K562 (cell line): ENCODE measurements around the gene C10orf95. TPM values are rescaled to one million over a fixed set of nuclear protein-coding genes. Genes with fewer than 3 reads are reported as not detected.

Source experiments
- ATAC-seq: fragments of 200-7000 bp; cut with Tn5 transposase; 3 replicates; pipeline ENCODE4 v1.9.1; 2020; ENCODE audit warnings: moderate library complexity
- BruUV-seq: library from RNA; stranded (reverse); fragments of 400-500 nt; replicated peaks from 2 replicates; lab custom pipeline; 2021; lab: Mats Ljungman, UMichigan
- CTCF ChIA-PET: fragments of 300-600 bp; formaldehyde crosslinking; extraction: SDS; loops from one replicate; lab custom pipeline; 2021; ENCODE audit warnings: low intra/inter-chr PET ratio; lab: Yijun Ruan, JAX
- POLR2A ChIA-PET: fragments of 300-600, 350-650 bp; sonication (Branson Sonifier 250); formaldehyde crosslinking; extraction: SDS; loops from one replicate; lab custom pipeline; 2021; ENCODE audit warnings: antibody characterized with exemption, inconsistent platforms; lab: Yijun Ruan, JAX
- DNase-seq, 4 experiments: peaks; one replicate each; pipeline versions ENCODE4 v3.0.0 to v3.0.0-alpha.2; 2011 to 2018; ENCODE audit warnings: low spot score in 3 of 4, mixed read lengths in 3 of 4; ENCODE audit errors: extremely low read depth in 1 of 4
- FAIRE-seq: peaks from 2 replicates; lab custom pipeline; 2011; peaks lifted over from hg19 to GRCh38; lab: Jason Lieb, UNC
- H2AFZ ChIP-seq: 2 replicates; pipeline ENCODE4 v1.6.0; 2011; ENCODE audit warnings: low read depth, low read length, control low read depth, inconsistent platforms
- H3K27ac ChIP-seq: fragments of 200-600 bp; 3 replicates; pipeline ENCODE4 v1.8.0; 2011; ENCODE audit warnings: low read depth, mild to moderate bottlenecking, control low read depth, inconsistent platforms, low read length, moderate library complexity, mixed read lengths; ENCODE audit errors: extremely low read depth
- H3K27me3 ChIP-seq, 2 experiments: fragments of 300-600 bp in 1 of 2; 2 replicates in 1 of 2; 3 replicates in 1 of 2; pipeline versions ENCODE4 v1.6.0 to v1.8.0; 2011; ENCODE audit warnings: inconsistent platforms in 2 of 2, low read length in 2 of 2, mild to moderate bottlenecking in 1 of 2, mixed read lengths in 1 of 2, moderate library complexity in 1 of 2; ENCODE audit not compliant: control insufficient read depth in 2 of 2, insufficient read depth in 2 of 2
- H3K36me3 ChIP-seq: fragments of 300-600 bp; 3 replicates; pipeline ENCODE4 v1.8.0; 2011; ENCODE audit warnings: mild to moderate bottlenecking, low read length, inconsistent platforms; ENCODE audit not compliant: control insufficient read depth, insufficient read depth
- H3K4me1 ChIP-seq, 2 experiments: fragments of 200-600 bp in 1 of 2; replicated peaks in 1 of 2; 2 replicates in 1 of 2; 3 replicates in 1 of 2; pipeline versions ENCODE4 v1.5.1 to v1.8.0; 2011; ENCODE audit warnings: inconsistent platforms in 2 of 2, low read length in 2 of 2, mild to moderate bottlenecking in 1 of 2, mixed read lengths in 1 of 2, moderate library complexity in 1 of 2; ENCODE audit not compliant: control insufficient read depth in 2 of 2, insufficient read depth in 2 of 2
- H3K4me2 ChIP-seq: 2 replicates; pipeline ENCODE4 v1.6.1; 2011; ENCODE audit warnings: low read length, control low read depth, inconsistent platforms, mixed read lengths; ENCODE audit not compliant: insufficient read depth
- H3K4me3 ChIP-seq: fragments of 200-600 bp; sonication (generic), shearing (Covaris generic); 2 replicates; pipeline ENCODE4 v1.5.1; 2016; ENCODE audit warnings: control low read depth, inconsistent platforms
- H3K79me2 ChIP-seq: fragments of 200-600 bp; 3 replicates; pipeline ENCODE4 v1.8.0; 2011; ENCODE audit warnings: low read length, inconsistent platforms; ENCODE audit not compliant: control insufficient read depth, insufficient read depth
- H3K9ac ChIP-seq, 2 experiments: 2 replicates each; pipeline versions ENCODE4 v1.6.0 to v1.6.1; 2011; ENCODE audit warnings: low read depth in 2 of 2, low read length in 2 of 2, control low read depth in 1 of 2, inconsistent platforms in 1 of 2, mild to moderate bottlenecking in 1 of 2, mixed read lengths in 1 of 2; ENCODE audit not compliant: insufficient read depth in 1 of 2
- H3K9me1 ChIP-seq: one replicate; pipeline ENCODE4 v1.6.0; 2011; ENCODE audit warnings: inconsistent platforms, mild to moderate bottlenecking, low read length, moderate library complexity; ENCODE audit not compliant: control insufficient read depth, insufficient read depth
- H3K9me3 ChIP-seq: replicated peaks from 2 replicates; pipeline ENCODE4 v1.5.1; 2011; ENCODE audit warnings: low read depth, low read length, inconsistent platforms; ENCODE audit not compliant: control insufficient read depth, insufficient read depth
- H4K20me1 ChIP-seq: replicated peaks from 2 replicates; pipeline ENCODE4 v1.6.1; 2011; ENCODE audit warnings: low read length, inconsistent platforms, mixed read lengths; ENCODE audit not compliant: control insufficient read depth, insufficient read depth
- ATF1 ChIP-seq, 2 experiments: fragments of 450-650 bp in 1 of 2; IDR thresholded peaks; 2 replicates each; pipeline ENCODE4 v1.6.1; 2016; ENCODE audit warnings: missing compliant biosample characterization in 1 of 2, missing genetic modification characterization in 1 of 2
- CBFA2T2 ChIP-seq: fragments of 450-650 bp; conservative IDR thresholded peaks from 2 replicates; pipeline ENCODE4 v1.6.1; 2017; ENCODE audit warnings: mild to moderate bottlenecking
- CC2D1A ChIP-seq: fragments of 450-650 bp; IDR thresholded peaks from 2 replicates; pipeline ENCODE4 v1.6.1; 2017; ENCODE audit warnings: mild to moderate bottlenecking
- DIDO1 ChIP-seq: fragments of 450-650 bp; IDR thresholded peaks from 2 replicates; pipeline ENCODE4 v1.6.1; 2016; ENCODE audit warnings: low read depth, missing biosample characterization, missing genetic modification characterization
- GABPA ChIP-seq: fragments of 200-800 bp; sonication (Bioruptor generic); conservative IDR thresholded peaks from 2 replicates; pipeline ENCODE4 v1.6.1; 2016; ENCODE audit warnings: low read depth, missing genetic modification characterization, missing compliant biosample characterization
- HDAC2 ChIP-seq: fragments of 450-650 bp; IDR thresholded peaks from 2 replicates; pipeline ENCODE4 v1.6.1; 2016; ENCODE audit warnings: mild to moderate bottlenecking
- NR2C2 ChIP-seq, 2 experiments: fragments of 200-800 bp in 1 of 2; sonication (Bioruptor generic) in 1 of 2; sonication (generic) in 1 of 2; formaldehyde crosslinking in 1 of 2; IDR thresholded peaks; 2 replicates each; pipeline versions ENCODE4 v1.6.1 to v1.8.0; 2016 to 2022; ENCODE audit warnings: mild to moderate bottlenecking in 1 of 2, missing compliant biosample characterization in 1 of 2, missing genetic modification characterization in 1 of 2, missing genetic modification reagents in 1 of 2
- OTX1 ChIP-seq: fragments of 450-650 bp; formaldehyde crosslinking; IDR thresholded peaks from 2 replicates; pipeline ENCODE4 v1.4.0; 2022; ENCODE audit warnings: mild to moderate bottlenecking
- SNIP1 ChIP-seq: fragments of 450-650 bp; IDR thresholded peaks from 2 replicates; pipeline ENCODE4 v1.7.1; 2017; ENCODE audit warnings: low read depth, mild to moderate bottlenecking
- SNRNP70 ChIP-seq: fragments of 200-400 bp; formaldehyde crosslinking; optimal IDR thresholded peaks from 2 replicates; pipeline ENCODE3; 2017; ENCODE audit warnings: low read depth, low read length
- TAF7 ChIP-seq: fragments of 450-650 bp; IDR thresholded peaks from 2 replicates; pipeline ENCODE4 v1.6.1; 2016; ENCODE audit warnings: missing genetic modification characterization, missing compliant biosample characterization
- TAF9B ChIP-seq: fragments of 450-650 bp; IDR thresholded peaks from 2 replicates; pipeline ENCODE4 v1.6.1; 2018; ENCODE audit warnings: mild to moderate bottlenecking; ENCODE audit not compliant: partially characterized antibody
- TOE1 ChIP-seq, 2 experiments: fragments of 450-650 bp in 1 of 2; sonication (generic) in 1 of 2; formaldehyde crosslinking in 1 of 2; IDR thresholded peaks; 2 replicates each; pipeline versions ENCODE4 v1.7.1 to v1.8.0; 2016 to 2022; ENCODE audit warnings: borderline replicate concordance in 2 of 2, mild to moderate bottlenecking in 2 of 2, antibody characterized with exemption in 1 of 2, inconsistent platforms in 1 of 2, low read depth in 1 of 2, missing genetic modification reagents in 1 of 2, moderate library complexity in 1 of 2
- ZBTB17 ChIP-seq: fragments of 450-650 bp; formaldehyde crosslinking; IDR thresholded peaks from 2 replicates; pipeline ENCODE4 v1.4.0; 2020; ENCODE audit warnings: mild to moderate bottlenecking
- ZNF75A ChIP-seq: fragments of 450-650 bp; formaldehyde crosslinking; IDR thresholded peaks from 2 replicates; pipeline ENCODE4 v1.4.0; 2020; ENCODE audit warnings: mild to moderate bottlenecking
- WGBS: fragments of 100-300 bp; shearing (Covaris generic); methylation state at CpG from one replicate; pipeline ENCODE4 v1.1.6; 2016; ENCODE audit warnings: low coverage, mixed read lengths; ENCODE audit not compliant: insufficient coverage; ENCODE audit errors: missing lambda C conversion rate; 5-methylcytosine and 5-hydroxymethylcytosine counted together
- in situ Hi-C: fragments of 300-500 bp; cut with MboI; formaldehyde crosslinking; loops from 4 replicates; pipeline ENCODE4 v1.15.0; 2018; ENCODE audit warnings: inconsistent platforms, mixed read lengths
- intact Hi-C: fragments of 100-400 bp; cut with micrococcal nuclease; formaldehyde crosslinking; loops from 2 replicates; pipeline ENCODE4 v1.14.2; 2022
- polyA plus RNA-seq, 8 experiments: library from polyadenylated mRNA; depleted of rRNA in 4 of 8; stranded (reverse) in 5 of 8; unstranded in 3 of 8; fragments of >200 nt; fragmentation: Nextera tagmentation in 2 of 8; fragmentation: Illumina TruSeq in 1 of 8; extraction: Ambion mirVana in 2 of 8; extraction: Trizol in 1 of 8; gene quantifications; 2 replicates each; pipeline versions ENCODE4 v1.2.1 to v1.2.3, GENCODE V29; 2011 to 2014; ENCODE audit warnings: inconsistent platforms in 1 of 8, missing spikeins in 1 of 8
- total RNA-seq, 7 experiments: library from RNA; depleted of rRNA in 6 of 7; stranded (reverse); fragments of >200 nt in 6 of 7; fragmentation: Illumina TruSeq in 2 of 7; extraction: Trizol in 2 of 7; gene quantifications; 2 replicates each; pipeline versions ENCODE4 v1.2.1 to v1.2.3, GENCODE V29; 2011 to 2021; ENCODE audit warnings: low replicate concordance in 1 of 7

The C10orf95 gene
- total and polyA plus RNA-seq, 9 of the 15 experiments (the other 6 are each of a cell fraction or from before 2014, with no cell fraction given), result 0.03 to 0.41 (median 0.17) TPM; not detected in 1

GRCh38 chr10:102461187-102462054 is 10.1 kb upstream of the C10orf95 start (continued):
- TF ChIP-seq CC2D1A (no peak), SNIP1 (no peak), NR2C2 (CRISPR knock-in tag; IDR thresholded peaks at IDR 0.05) (no peak), NR2C2 (tag; IDR thresholded peaks at IDR 0.05) (peak; percentile 90), TOE1 (IDR thresholded peaks at IDR 0.05; ENCODE audit: borderline replicate concordance) (peak; percentile 65; the same call in 1 of the 2 replicates), TOE1 (CRISPR knock-in tag; IDR thresholded peaks at IDR 0.05; ENCODE audit: borderline replicate concordance, low read depth) (no peak), ATF1 (CRISPR knock-in tag; IDR thresholded peaks at IDR 0.05) (no peak), ATF1 (tag; IDR thresholded peaks at IDR 0.05) (peak; percentile 83), CBFA2T2 (peak; percentile 32)

- Histone ChIP-seq H3K9me3 (no peaks in the 10 kb centered on the region), H3K4me3 (no peak overlapping the region), H2AFZ (peak overlapping the region; percentile 99), H3K36me3 (peaks cover 9% of the 10 kb centered on the region; the same call in 2 of the 3 replicates), H3K27me3 (no peaks in the 10 kb centered on the region), H3K79me2 (no peaks in the 10 kb centered on the region), H3K4me1 (peaks cover 26 to 27% of the 10 kb centered on the region in 2 experiments), H3K27ac (peak overlapping the region; percentile 73), H4K20me1 (no peaks in the 10 kb centered on the region), H3K9me1 (no peaks in the 10 kb centered on the region), H3K4me2 (peak overlapping the region; percentile 80), H3K9ac (peak overlapping the region; percentile 41 to 72)
- ChIA-PET CTCF (no interaction called here), POLR2A (interaction anchor here (1.0 to 4.2 kb wide), 4 partner anchors 9 to 28 kb away, joined by 4 to 24 read pairs (median 8); partner anchors contain the start of genes C10orf95 and CUEDC2)
- intact Hi-C loops, result loop anchor here (5.0 kb wide), 1 partner anchor 39 kb away; the partner anchor contains the start of gene FBXL15
- FAIRE-seq (no peak), DNase-seq (no peak), ATAC-seq (peak; percentile 5)
- 26% methylated on average over 5 of the region's 8 CpGs for WGBS
- BruUV-seq, result no TSS peak
- TF ChIP-seq HDAC2, result no peak
- 0 out of 2 replicates have a peak, but pooled peaks have one; percentile 4 for TF ChIP-seq ZBTB17 (CRISPR knock-in tag)
- no peak for TF ChIP-seq DIDO1 (tag)
- no peak for TF ChIP-seq SNRNP70
- TF ChIP-seq GABPA (tag), result 0 out of 2 replicates have a peak, but pooled peaks have one; percentile 4
- TF ChIP-seq TAF9B, result peak; percentile 42
- peak; percentile 33; the same call in 1 of the 2 replicates for TF ChIP-seq TAF7 (tag)
- TF ChIP-seq OTX1 (CRISPR knock-in tag), result no peak
- TF ChIP-seq ZNF75A (CRISPR knock-in tag), result no peak
- in situ Hi-C loops, result no loop called here
Observed at GRCh38 chr10:102460836-102461186, 9.5 kb upstream of the C10orf95 start.
